Thyroid gland (tissue), 4 donors: ENCODE measurements around the gene ZNF716. TPM values are rescaled to one million over a fixed set of nuclear protein-coding genes. Genes with fewer than 3 reads are reported as not detected.

Experiments
- DNase-seq, 2 donors: peaks; one replicate each; pipeline ENCODE4 v3.0.0-alpha.2; 2019
- H3K27ac ChIP-seq, 3 donors: fragments of 200-600 bp; sonication (generic); 1 replicate in 2 of 3; 2 replicates in 1 of 3; pipeline ENCODE4 v1.5.1; 2016 to 2019; ENCODE audit warnings: mild to moderate bottlenecking in 1 of 3, moderate library complexity in 1 of 3
- H3K27me3 ChIP-seq: fragments of 200-600 bp; sonication (generic); one replicate; pipeline ENCODE4 v1.5.1; 2019
- H3K36me3 ChIP-seq, 2 donors: fragments of 200-600 bp; sonication (generic); one replicate each; pipeline ENCODE4 v1.5.1; 2016 to 2019
- H3K4me1 ChIP-seq, 2 donors: fragments of 200-600 bp; sonication (generic); one replicate each; pipeline ENCODE4 v1.5.1; 2017 to 2019
- H3K4me3 ChIP-seq, 3 donors: fragments of 200-600 bp; sonication (generic); replicated peaks in 1 of 3; 1 replicate in 2 of 3; 2 replicates in 1 of 3; pipeline ENCODE4 v1.5.1; 2016; ENCODE audit warnings: mild to moderate bottlenecking in 1 of 3
- H3K9me3 ChIP-seq: fragments of 200-600 bp; sonication (generic); one replicate; pipeline ENCODE4 v1.5.1; 2017
- POLR2A ChIP-seq, 2 donors: fragments of 450-650 bp; IDR thresholded peaks; one replicate each; pipeline ENCODE4 v1.6.1; 2017; ENCODE audit warnings: antibody characterized with exemption in 2 of 2, mild to moderate bottlenecking in 2 of 2, moderate library complexity in 1 of 2
- WGBS, 2 donors: methylation state at CpG; one replicate each; pipeline ENCODE4 v1.1.5; 2017; 5-methylcytosine and 5-hydroxymethylcytosine counted together
- intact Hi-C: fragments of 100-400 bp; cut with DNase I; formaldehyde crosslinking; loops from one replicate; pipeline ENCODE4 v1.15.1; 2023
- total RNA-seq, 4 donors: library from RNA; depleted of rRNA; stranded (reverse); fragments of >200 nt; gene quantifications; one replicate each; pipeline ENCODE4 v1.2.3, GENCODE V29; 2016
- TF ChIP-seq, protein P1 (sequence below), 6 experiments: fragments of 200-600 bp in 3 of 6; fragments of 450-650 bp in 3 of 6; sonication (generic) in 3 of 6; IDR thresholded peaks; one replicate each; pipeline ENCODE4 v1.5.1; 2016 to 2019; ENCODE audit warnings: antibody characterized with exemption in 6 of 6, mild to moderate bottlenecking in 2 of 6, inconsistent platforms in 1 of 6, moderate library complexity in 1 of 6

The ZNF716 gene
- total RNA-seq, 4 donors from 2014 or later = not detected

DNA sequence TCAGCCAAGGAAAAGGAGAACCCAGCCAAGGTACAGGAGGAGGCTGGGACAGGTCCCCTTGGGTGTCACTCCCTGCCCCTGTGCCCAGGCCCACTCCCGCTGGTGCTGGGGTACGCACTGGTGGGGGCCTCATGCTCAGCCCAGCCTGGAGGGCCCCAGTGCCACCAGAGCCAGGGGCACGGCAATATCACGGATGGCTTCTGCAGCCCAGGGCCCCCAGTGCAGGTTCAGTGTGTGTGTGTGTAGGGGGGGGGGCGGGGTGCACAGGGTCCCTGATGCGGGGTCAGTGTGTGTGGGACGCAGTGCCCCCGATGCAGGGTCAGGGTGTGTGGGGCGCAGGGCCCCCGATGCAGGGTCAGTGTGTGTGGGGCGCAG, 23.4 kb upstream of the ZNF716 start:
- intact Hi-C loops = no loop called here
- H3K4me3 ChIP-seq = no peak overlapping the region
- no peaks in the 10 kb centered on the region for H3K36me3 ChIP-seq
- WGBS, 2 donors = 91 to 100% methylated on average over 4 to 6 of the region's 11 CpGs
- no peak for DNase-seq
- no peak overlapping the region for H3K27ac ChIP-seq
- no peaks in the 10 kb centered on the region for H3K4me1 ChIP-seq
- H3K9me3 ChIP-seq = no peaks in the 10 kb centered on the region
- TF ChIP-seq, protein P1, sequence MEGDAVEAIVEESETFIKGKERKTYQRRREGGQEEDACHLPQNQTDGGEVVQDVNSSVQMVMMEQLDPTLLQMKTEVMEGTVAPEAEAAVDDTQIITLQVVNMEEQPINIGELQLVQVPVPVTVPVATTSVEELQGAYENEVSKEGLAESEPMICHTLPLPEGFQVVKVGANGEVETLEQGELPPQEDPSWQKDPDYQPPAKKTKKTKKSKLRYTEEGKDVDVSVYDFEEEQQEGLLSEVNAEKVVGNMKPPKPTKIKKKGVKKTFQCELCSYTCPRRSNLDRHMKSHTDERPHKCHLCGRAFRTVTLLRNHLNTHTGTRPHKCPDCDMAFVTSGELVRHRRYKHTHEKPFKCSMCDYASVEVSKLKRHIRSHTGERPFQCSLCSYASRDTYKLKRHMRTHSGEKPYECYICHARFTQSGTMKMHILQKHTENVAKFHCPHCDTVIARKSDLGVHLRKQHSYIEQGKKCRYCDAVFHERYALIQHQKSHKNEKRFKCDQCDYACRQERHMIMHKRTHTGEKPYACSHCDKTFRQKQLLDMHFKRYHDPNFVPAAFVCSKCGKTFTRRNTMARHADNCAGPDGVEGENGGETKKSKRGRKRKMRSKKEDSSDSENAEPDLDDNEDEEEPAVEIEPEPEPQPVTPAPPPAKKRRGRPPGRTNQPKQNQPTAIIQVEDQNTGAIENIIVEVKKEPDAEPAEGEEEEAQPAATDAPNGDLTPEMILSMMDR (IDR thresholded peaks at IDR 0.05) = no peak
- no peak for TF ChIP-seq POLR2A (IDR thresholded peaks at IDR 0.05)
- no peaks in the 10 kb centered on the region for H3K27me3 ChIP-seq

DNA sequence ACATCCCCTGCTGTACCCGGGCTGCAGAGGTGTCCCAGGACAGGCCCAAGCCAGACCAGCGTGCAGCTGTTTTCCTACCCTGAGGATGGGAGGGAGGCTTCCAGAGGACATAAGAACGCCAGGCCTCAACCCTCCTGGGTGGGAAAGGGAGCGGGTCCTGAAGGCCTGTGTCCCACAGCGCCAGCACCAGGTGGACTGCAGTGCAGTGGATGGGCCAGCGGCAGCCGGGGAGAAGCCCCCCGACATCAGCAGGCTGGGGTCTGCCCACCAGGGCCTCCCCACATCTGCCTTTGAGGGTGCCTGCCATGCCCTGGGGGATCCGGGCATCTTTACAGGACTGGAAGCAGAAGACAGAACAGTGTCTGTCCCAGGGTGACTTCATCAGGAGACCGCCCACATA, 22.8 kb upstream of the ZNF716 start:
- DNase-seq = no peak
- Histone ChIP-seq H3K9me3 (no peaks in the 10 kb centered on the region), H3K27me3 (no peaks in the 10 kb centered on the region), H3K4me1 (no peaks in the 10 kb centered on the region), H3K36me3 (no peaks in the 10 kb centered on the region), H3K27ac (no peak overlapping the region), H3K4me3 (no peak overlapping the region)
- TF ChIP-seq POLR2A (IDR thresholded peaks at IDR 0.05) = no peak
- TF ChIP-seq, protein P1 (IDR thresholded peaks at IDR 0.05) = no peak
- intact Hi-C loops = no loop called here
- WGBS, 2 donors = 93 to 96% methylated on average over 4 to 8 of the region's 10 CpGs

DNA sequence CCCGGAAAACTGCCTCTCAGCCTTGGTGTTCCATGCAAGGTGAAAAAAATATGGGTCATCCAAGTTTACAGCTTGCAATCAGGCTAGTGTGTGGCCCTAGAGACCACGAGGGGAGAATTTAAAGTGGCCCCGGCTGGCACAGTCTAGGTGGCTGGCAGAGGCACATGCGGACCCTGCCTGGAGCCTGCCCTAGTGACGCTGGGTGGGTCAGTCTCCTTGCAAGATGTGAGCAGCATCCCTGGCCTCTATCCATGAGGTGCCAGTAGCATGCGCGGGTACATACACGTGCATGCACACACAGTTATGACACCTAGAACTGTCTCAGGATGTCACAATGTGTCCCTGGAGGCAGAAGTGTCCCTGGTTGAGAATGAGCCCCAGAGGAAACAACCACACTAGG, 22.4 kb upstream of the ZNF716 start:
- intact Hi-C loops = no loop called here
- no peak overlapping the region for H3K4me3 ChIP-seq
- WGBS, 2 donors = 77 to 87% methylated on average over 5 to 8 of the region's 8 CpGs
- H3K9me3 ChIP-seq = no peaks in the 10 kb centered on the region
- H3K36me3 ChIP-seq = no peaks in the 10 kb centered on the region
- no peak overlapping the region for H3K27ac ChIP-seq
- TF ChIP-seq, protein P1 (IDR thresholded peaks at IDR 0.05) = no peak
- TF ChIP-seq POLR2A (IDR thresholded peaks at IDR 0.05) = no peak
- no peaks in the 10 kb centered on the region for H3K4me1 ChIP-seq
- H3K27me3 ChIP-seq = no peaks in the 10 kb centered on the region
- DNase-seq = no peak

DNA sequence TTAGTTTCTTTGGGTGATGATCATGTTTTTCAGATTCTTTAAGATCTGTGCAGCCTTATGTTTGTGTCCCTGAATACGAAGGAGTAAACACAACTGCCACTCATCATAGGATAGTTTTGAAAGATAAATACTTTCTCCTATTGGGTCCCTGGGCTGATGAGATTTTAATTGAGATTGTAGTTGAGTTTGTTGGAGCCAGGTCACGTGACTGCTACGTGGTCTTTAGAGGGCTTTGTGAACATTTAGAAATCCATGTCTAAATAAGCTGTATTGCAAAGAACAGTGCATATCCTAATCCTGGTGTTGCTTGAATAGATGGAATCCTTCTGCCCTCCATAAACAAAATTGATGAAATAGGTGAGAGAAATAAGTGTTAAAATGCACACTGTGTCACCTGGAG, 17.4 kb upstream of the ZNF716 start:
- no peak for DNase-seq
- Histone ChIP-seq H3K27ac (no peak overlapping the region), H3K4me1 (no peaks in the 10 kb centered on the region), H3K9me3 (no peaks in the 10 kb centered on the region), H3K36me3 (no peaks in the 10 kb centered on the region), H3K4me3 (no peak overlapping the region), H3K27me3 (no peaks in the 10 kb centered on the region)
- WGBS, 2 donors = 47 to 50% methylated on average over 3 of the region's 3 CpGs
- TF ChIP-seq POLR2A (IDR thresholded peaks at IDR 0.05) = no peak
- TF ChIP-seq, protein P1 (IDR thresholded peaks at IDR 0.05) = no peak
- intact Hi-C loops = no loop called here

DNA sequence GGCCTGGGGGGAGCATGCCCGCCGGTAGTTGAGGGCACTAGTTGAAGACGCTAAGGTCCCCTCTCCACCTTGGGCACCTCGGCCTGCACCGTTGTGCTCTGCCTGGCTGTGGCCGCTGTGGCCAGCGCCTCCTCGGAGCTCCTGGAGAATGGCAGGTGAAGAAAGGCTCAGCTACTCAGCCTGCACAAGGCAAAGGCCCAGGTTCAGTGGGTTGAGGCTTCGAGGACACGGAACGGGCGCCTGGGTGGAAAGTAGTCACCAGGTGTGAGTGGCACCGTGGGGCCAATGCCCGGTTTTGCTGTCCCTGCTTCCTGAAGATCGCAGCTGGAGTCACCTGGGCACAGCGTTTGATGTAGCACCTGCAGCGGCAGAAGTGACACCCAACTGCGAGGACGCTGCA, 12.4 kb upstream of the ZNF716 start:
- Histone ChIP-seq H3K4me1 (no peaks in the 10 kb centered on the region), H3K4me3 (no peak overlapping the region), H3K9me3 (no peaks in the 10 kb centered on the region), H3K36me3 (no peaks in the 10 kb centered on the region), H3K27ac (no peak overlapping the region), H3K27me3 (no peaks in the 10 kb centered on the region)
- DNase-seq = no peak
- 90% methylated on average over 19 of the region's 19 CpGs for WGBS, 2 donors
- TF ChIP-seq, protein P1 (IDR thresholded peaks at IDR 0.05) = no peak
- TF ChIP-seq POLR2A (IDR thresholded peaks at IDR 0.05) = no peak
- intact Hi-C loops = no loop called here
